Upper lobe of right lung (tissue), 1 donor: ENCODE data around the gene BTBD1. TPM values are rescaled to one million over a fixed set of nuclear protein-coding genes. Genes with fewer than 3 reads are reported as not detected.

Experiments used
- ATAC-seq: fragments of 200-7000 bp; cut with Tn5 transposase; one replicate; pipeline ENCODE4 v1.9.1; 2020; ENCODE audit warnings: mild to moderate bottlenecking, moderate library complexity
- DNase-seq: peaks from one replicate; pipeline ENCODE4 v3.0.0-alpha.2; 2020
- H3K27ac ChIP-seq: fragments of 200-600 bp; one replicate; pipeline ENCODE4 v1.8.0; 2022
- H3K27me3 ChIP-seq: fragments of 200-600 bp; one replicate; pipeline ENCODE4 v1.8.0; 2022; ENCODE audit warnings: mild to moderate bottlenecking
- H3K36me3 ChIP-seq: fragments of 200-600 bp; one replicate; pipeline ENCODE4 v1.8.0; 2022
- H3K4me1 ChIP-seq: fragments of 200-600 bp; one replicate; pipeline ENCODE4 v1.8.0; 2022
- H3K4me3 ChIP-seq: fragments of 200-600 bp; one replicate; pipeline ENCODE4 v1.8.0; 2022; ENCODE audit warnings: mild to moderate bottlenecking
- H3K9me3 ChIP-seq: fragments of 200-600 bp; one replicate; pipeline ENCODE4 v1.8.0; 2022
- intact Hi-C: fragments of 100-400 bp; cut with DNase I; formaldehyde crosslinking; loops from one replicate; pipeline ENCODE4 v1.11.0; 2022
- total RNA-seq: library from RNA; stranded (reverse); fragmentation: NEBNext Ultra II Directional; extraction: Animal tissue kit (Norgen Biotek cat#: 25700); gene quantifications from one replicate; pipeline ENCODE4 v1.2.1, GENCODE V29; 2021
- TF ChIP-seq, protein P1 (sequence below): fragments of 200-600 bp; IDR thresholded peaks from one replicate; pipeline ENCODE4 v1.8.0; 2022; ENCODE audit warnings: antibody characterized with exemption
- donor health status: DM: no; HTN: yes; CAD: no; lungs with severe emphysema.

The BTBD1 gene
- total RNA-seq, 1 donor from 2014 or later = 44.6 TPM

DNA sequence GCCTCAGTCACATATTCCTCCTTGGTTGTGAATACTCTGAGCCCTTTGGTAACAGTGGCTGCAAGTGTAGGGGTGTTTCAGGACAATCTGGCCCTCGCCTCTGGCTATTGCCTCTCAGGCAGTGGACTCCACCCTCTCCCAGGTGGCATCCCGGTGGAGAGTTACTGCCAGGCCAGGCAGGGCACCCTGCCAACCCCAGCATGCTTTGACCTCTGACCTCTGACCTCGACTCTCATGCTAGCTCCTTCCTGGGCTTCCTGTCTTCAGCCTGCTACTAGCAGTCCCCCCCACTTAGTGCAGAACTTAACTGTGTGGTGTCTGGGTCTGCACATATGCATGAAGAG, 45.9 kb upstream of the BTBD1 start:
- H3K9me3 ChIP-seq = no peaks in the 10 kb centered on the region
- intact Hi-C loops = no loop called here
- H3K4me3 ChIP-seq = no peak overlapping the region
- peaks cover 19% of the 10 kb centered on the region for H3K4me1 ChIP-seq
- TF ChIP-seq, protein P1, sequence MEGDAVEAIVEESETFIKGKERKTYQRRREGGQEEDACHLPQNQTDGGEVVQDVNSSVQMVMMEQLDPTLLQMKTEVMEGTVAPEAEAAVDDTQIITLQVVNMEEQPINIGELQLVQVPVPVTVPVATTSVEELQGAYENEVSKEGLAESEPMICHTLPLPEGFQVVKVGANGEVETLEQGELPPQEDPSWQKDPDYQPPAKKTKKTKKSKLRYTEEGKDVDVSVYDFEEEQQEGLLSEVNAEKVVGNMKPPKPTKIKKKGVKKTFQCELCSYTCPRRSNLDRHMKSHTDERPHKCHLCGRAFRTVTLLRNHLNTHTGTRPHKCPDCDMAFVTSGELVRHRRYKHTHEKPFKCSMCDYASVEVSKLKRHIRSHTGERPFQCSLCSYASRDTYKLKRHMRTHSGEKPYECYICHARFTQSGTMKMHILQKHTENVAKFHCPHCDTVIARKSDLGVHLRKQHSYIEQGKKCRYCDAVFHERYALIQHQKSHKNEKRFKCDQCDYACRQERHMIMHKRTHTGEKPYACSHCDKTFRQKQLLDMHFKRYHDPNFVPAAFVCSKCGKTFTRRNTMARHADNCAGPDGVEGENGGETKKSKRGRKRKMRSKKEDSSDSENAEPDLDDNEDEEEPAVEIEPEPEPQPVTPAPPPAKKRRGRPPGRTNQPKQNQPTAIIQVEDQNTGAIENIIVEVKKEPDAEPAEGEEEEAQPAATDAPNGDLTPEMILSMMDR = no peak
- H3K27ac ChIP-seq = peak overlapping the region; percentile 24
- H3K27me3 ChIP-seq = no peaks in the 10 kb centered on the region
- ATAC-seq (no peak), DNase-seq (no peak)
- H3K36me3 ChIP-seq = peaks cover 20% of the 10 kb centered on the region

DNA sequence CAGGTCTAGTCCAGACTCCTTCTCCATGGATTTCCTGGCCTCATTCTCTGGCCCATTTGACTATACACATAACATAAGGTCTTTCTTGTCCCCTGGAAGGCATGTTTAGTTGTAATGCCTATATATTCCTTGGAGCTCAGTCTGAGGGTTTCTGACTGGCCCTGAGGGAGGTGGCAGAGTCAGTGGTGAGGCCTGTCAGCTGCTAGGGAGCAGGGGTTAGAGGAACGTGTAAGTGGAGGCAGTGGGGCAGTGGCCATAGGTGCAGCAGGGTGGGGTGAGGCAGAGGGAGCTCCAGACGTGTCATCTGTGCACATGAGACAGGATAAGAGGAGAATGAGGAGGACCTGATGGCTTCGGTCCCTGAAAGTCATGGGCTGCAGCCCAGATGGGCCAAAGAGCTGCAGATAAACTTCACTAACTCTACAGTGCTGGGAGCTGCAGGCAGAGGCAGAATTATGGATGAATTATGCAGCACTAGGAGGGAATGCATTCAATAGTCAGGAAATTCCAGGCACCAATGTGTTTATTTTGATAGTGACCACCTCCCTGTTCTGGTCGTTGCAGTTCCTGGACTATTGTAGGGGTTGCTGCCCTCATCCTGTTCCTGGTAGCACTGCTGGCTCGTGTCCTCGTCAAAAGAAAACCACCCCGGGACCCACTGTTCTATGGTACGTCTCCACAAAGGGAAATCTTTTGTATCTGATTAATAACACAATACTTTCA, 45.3 kb upstream of the BTBD1 start:
- H3K9me3 ChIP-seq = no peaks in the 10 kb centered on the region
- no peak for DNase-seq
- intact Hi-C loops = no loop called here
- peak overlapping the region; percentile 24 for H3K27ac ChIP-seq
- peaks cover 20% of the 10 kb centered on the region for H3K36me3 ChIP-seq
- peaks cover 22% of the 10 kb centered on the region for H3K4me1 ChIP-seq
- ATAC-seq = peak; percentile 6
- no peaks in the 10 kb centered on the region for H3K27me3 ChIP-seq
- TF ChIP-seq, protein P1 = no peak
- no peak overlapping the region for H3K4me3 ChIP-seq

DNA sequence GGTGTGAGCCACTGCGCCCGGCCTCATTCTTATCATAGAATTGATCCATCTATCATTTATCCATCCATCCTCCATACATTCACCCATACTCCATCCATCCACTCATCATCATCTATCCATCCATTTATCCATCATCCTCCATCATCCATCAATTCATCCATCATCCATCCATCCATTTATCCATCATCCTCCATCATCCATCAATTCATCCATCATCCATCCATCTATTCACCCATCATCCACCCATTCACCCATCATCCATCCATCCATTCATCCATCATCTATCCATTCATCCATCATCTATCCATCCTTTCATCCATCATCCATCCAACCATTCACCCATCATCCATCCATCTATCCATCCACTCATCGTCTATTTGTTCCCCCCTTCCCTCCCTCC, 44.1 kb upstream of the BTBD1 start:
- TF ChIP-seq, protein P1 = no peak
- DNase-seq = no peak
- intact Hi-C loops = no loop called here
- Histone ChIP-seq H3K4me1 (peaks cover 22% of the 10 kb centered on the region), H3K9me3 (no peaks in the 10 kb centered on the region), H3K27ac (peak overlapping the region; percentile 0), H3K36me3 (peaks cover 15% of the 10 kb centered on the region), H3K27me3 (no peaks in the 10 kb centered on the region), H3K4me3 (no peak overlapping the region)
- no peak for ATAC-seq

DNA sequence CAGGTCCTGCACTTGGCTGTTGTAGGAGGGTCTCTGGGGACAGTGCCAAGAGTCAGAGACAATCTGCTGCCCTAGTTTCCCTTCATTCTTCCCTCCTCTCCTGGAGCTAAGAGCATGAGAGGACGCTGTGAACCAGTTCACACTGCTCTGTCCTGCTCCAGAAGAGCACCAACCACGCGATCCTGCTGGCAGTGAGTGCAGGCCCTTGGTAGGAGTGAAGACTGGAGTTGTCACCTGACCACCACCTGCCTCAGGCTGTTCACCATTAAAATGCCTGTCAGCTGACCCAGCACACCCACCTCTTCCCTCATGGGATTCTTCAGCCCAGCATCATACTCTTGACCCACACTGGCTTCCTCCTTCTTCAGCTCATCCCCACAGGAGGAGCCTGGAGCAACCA, 43.3 kb upstream of the BTBD1 start:
- no peaks in the 10 kb centered on the region for H3K9me3 ChIP-seq
- H3K27ac ChIP-seq = no peak overlapping the region
- ATAC-seq (peak; percentile 19), DNase-seq (no peak)
- TF ChIP-seq, protein P1 = no peak
- intact Hi-C loops = no loop called here
- peaks cover 8% of the 10 kb centered on the region for H3K36me3 ChIP-seq
- no peak overlapping the region for H3K4me3 ChIP-seq
- peaks cover 22% of the 10 kb centered on the region for H3K4me1 ChIP-seq
- no peaks in the 10 kb centered on the region for H3K27me3 ChIP-seq

DNA sequence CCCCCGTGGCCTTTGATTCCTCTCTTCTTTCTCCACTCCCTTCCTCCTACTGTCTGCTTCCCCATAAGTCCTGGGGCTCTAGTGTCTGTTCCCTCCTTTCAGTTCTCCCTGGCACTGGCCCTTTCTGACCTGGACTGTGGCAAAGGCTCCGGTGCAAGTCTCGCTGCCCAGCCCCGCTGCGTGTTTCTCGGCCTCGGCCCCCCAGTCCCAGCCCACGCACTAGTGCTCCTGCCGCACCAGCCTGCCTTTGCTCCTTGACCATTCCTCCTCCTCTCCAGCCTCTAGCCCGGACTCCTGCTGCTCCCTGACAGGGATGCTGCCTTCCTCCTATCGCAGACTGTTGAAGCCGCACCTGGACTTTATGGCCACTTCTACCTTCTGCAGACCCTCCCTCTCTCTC, 42.5 kb upstream of the BTBD1 start:
- peak overlapping the region; percentile 87 for H3K27ac ChIP-seq
- intact Hi-C loops = no loop called here
- peaks cover 18% of the 10 kb centered on the region for H3K4me1 ChIP-seq
- H3K36me3 ChIP-seq = peaks cover under 1% of the 10 kb centered on the region
- ATAC-seq (peak; percentile 4), DNase-seq (no peak)
- no peaks in the 10 kb centered on the region for H3K9me3 ChIP-seq
- no peaks in the 10 kb centered on the region for H3K27me3 ChIP-seq
- H3K4me3 ChIP-seq = peak overlapping the region; percentile 10
- TF ChIP-seq, protein P1 = no peak
